Endometrial microvascular endothelial cells (primary cell): ENCODE data around the gene SPOP. TPM values are rescaled to one million over a fixed set of nuclear protein-coding genes. Genes with fewer than 3 reads are reported as not detected.

Experiments used
- in situ Hi-C: cut with HindIII; loops from 2 replicates; pipeline ENCODE4 v1.10.0; 2017; ENCODE audit warnings: low sequenced_read_pairs, low pct_unique_long_range_greater_than_20kb; ENCODE audit errors: inconsistent ontology term
- total RNA-seq: library from RNA; depleted of rRNA; stranded (reverse); fragments of >200 nt; gene quantifications from one replicate; pipeline ENCODE4 v1.2.3, GENCODE V29; 2015; ENCODE audit errors: inconsistent ontology term

SPOP gene
- total RNA-seq, 1 donor from 2014 or later, result 61.5 TPM

- in situ Hi-C loops, result no loop called here
These were observed 47.6 kb downstream of the SPOP start for GRCh38 chr17:49630113-49630900.

GRCh38 chr17:49629447-49629846, 48.5 kb downstream of the SPOP start:
- in situ Hi-C loops, result no loop called here

GRCh38 chr17:49624896-49625295, 53.0 kb downstream of the SPOP start:
- in situ Hi-C loops, result no loop called here

GRCh38 chr17:49621946-49622529, 55.9 kb downstream of the SPOP start:
- in situ Hi-C loops, result no loop called here

GRCh38 chr17:49621420-49621819, 56.5 kb downstream of the SPOP start:
- in situ Hi-C loops, result no loop called here

- in situ Hi-C loops, result no loop called here
These were observed 59.8 kb downstream of the SPOP start for GRCh38 chr17:49618028-49618611.

GRCh38 chr17:49616601-49617131, 61.2 kb downstream of the SPOP start:
- in situ Hi-C loops, result no loop called here

- in situ Hi-C loops, result no loop called here
These were observed 61.8 kb downstream of the SPOP start for GRCh38 chr17:49616086-49616485.

- in situ Hi-C loops, result no loop called here
These were observed 64.6 kb downstream of the SPOP start for GRCh38 chr17:49613182-49613800.

- in situ Hi-C loops, result no loop called here
These were observed 65.2 kb downstream of the SPOP start for GRCh38 chr17:49612726-49613125.

- in situ Hi-C loops, result no loop called here
These were observed 66.9 kb downstream of the SPOP start for GRCh38 chr17:49610883-49611584.

GRCh38 chr17:49604314-49604869, 73.5 kb downstream of the SPOP start:
- in situ Hi-C loops, result no loop called here

- in situ Hi-C loops, result no loop called here
These were observed 74.2 kb downstream of the SPOP start for GRCh38 chr17:49603720-49604119.

- in situ Hi-C loops, result no loop called here
These were observed 74.7 kb downstream of the SPOP start for GRCh38 chr17:49603238-49603637.

- in situ Hi-C loops, result no loop called here
These were observed 75.1 kb downstream of the SPOP start for GRCh38 chr17:49602783-49603182.

- in situ Hi-C loops, result no loop called here
These were observed 76.9 kb downstream of the SPOP start for GRCh38 chr17:49600949-49601348.

GRCh38 chr17:49598918-49599317, 79.0 kb downstream of the SPOP start:
- in situ Hi-C loops, result no loop called here

GRCh38 chr17:49597928-49598655, 79.8 kb downstream of the SPOP start:
- in situ Hi-C loops, result no loop called here
